ENCODE data around the gene LHPP. TPM values are rescaled to one million over a fixed set of nuclear protein-coding genes. Genes with fewer than 3 reads are reported as not detected.

The LHPP gene
- total RNA-seq, 1 donor, result 12.5 TPM

GRCh38 chr10:124447751-124448466 lies 13.7 kb upstream of the LHPP start:
- DNase-seq (ENCODE audit: low read depth), result no peak
- no peak for TF ChIP-seq CTCF (IDR thresholded peaks at IDR 0.05; ENCODE audit: insufficient read depth, low read depth, low read length)
- no peak overlapping the region for H3K4me3 ChIP-seq (ENCODE audit: low read depth, low read length)

- H3K4me3 ChIP-seq (ENCODE audit: low read depth, low read length), result no peak overlapping the region
- no peak for DNase-seq (ENCODE audit: low read depth)
- TF ChIP-seq CTCF (IDR thresholded peaks at IDR 0.05; ENCODE audit: insufficient read depth, low read depth, low read length), result no peak
These were observed 12.9 kb upstream of the LHPP start for GRCh38 chr10:124448696-124449169.

- DNase-seq (ENCODE audit: low read depth), result no peak
- TF ChIP-seq CTCF (IDR thresholded peaks at IDR 0.05; ENCODE audit: insufficient read depth, low read depth, low read length), result no peak
- no peak overlapping the region for H3K4me3 ChIP-seq (ENCODE audit: low read depth, low read length)
These were observed 12.2 kb upstream of the LHPP start for GRCh38 chr10:124449170-124450011.

- no peak for DNase-seq (ENCODE audit: low read depth)
These were observed 11.4 kb upstream of the LHPP start, which contains the start of gene NKX1-2 for GRCh38 chr10:124450012-124450782. TSS of gene NKX1-2 (minus strand) at chr10:124450035. CDS start at chr10:124449943, 92 bp downstream.

GRCh38 chr10:124450783-124451057 lies 10.9 kb upstream of the LHPP start:
- no peak for TF ChIP-seq CTCF (IDR thresholded peaks at IDR 0.05; ENCODE audit: insufficient read depth, low read depth, low read length)
- no peak for DNase-seq (ENCODE audit: low read depth)

More at GRCh38 chr10:124450012-124450782, 11.4 kb upstream of the LHPP start, which contains the start of gene NKX1-2:
- TF ChIP-seq CTCF (IDR thresholded peaks at IDR 0.05; ENCODE audit: insufficient read depth, low read depth, low read length), result no peak
- H3K4me3 ChIP-seq (ENCODE audit: low read depth, low read length), result no peak within 1 kb of the TSS

GRCh38 chr10:124451276-124451675 lies 10.3 kb upstream of the LHPP start:
- no peak for DNase-seq (ENCODE audit: low read depth)
- H3K4me3 ChIP-seq (ENCODE audit: low read depth, low read length), result no peak overlapping the region
- TF ChIP-seq CTCF (IDR thresholded peaks at IDR 0.05; ENCODE audit: insufficient read depth, low read depth, low read length), result no peak

More at GRCh38 chr10:124450783-124451057, 10.9 kb upstream of the LHPP start:
- H3K4me3 ChIP-seq (ENCODE audit: low read depth, low read length), result no peak overlapping the region

Measured in fibroblast of villous mesenchyme (primary cell).